ENCODE results near the gene AK9.

The AK9 gene

GRCh38 chr6:109693111-109693510 is 2.1 kb upstream of the AK9 start:
- no peak for DNase-seq

- DNase-seq, result peak; percentile 71 to 78
These were observed 647 bp downstream of the AK9 start for GRCh38 chr6:109690373-109690736.

GRCh38 chr6:109687271-109687761 is 3.7 kb downstream of the AK9 start:
- peak in 1 of 2 experiments; percentile 10 for DNase-seq

DNA sequence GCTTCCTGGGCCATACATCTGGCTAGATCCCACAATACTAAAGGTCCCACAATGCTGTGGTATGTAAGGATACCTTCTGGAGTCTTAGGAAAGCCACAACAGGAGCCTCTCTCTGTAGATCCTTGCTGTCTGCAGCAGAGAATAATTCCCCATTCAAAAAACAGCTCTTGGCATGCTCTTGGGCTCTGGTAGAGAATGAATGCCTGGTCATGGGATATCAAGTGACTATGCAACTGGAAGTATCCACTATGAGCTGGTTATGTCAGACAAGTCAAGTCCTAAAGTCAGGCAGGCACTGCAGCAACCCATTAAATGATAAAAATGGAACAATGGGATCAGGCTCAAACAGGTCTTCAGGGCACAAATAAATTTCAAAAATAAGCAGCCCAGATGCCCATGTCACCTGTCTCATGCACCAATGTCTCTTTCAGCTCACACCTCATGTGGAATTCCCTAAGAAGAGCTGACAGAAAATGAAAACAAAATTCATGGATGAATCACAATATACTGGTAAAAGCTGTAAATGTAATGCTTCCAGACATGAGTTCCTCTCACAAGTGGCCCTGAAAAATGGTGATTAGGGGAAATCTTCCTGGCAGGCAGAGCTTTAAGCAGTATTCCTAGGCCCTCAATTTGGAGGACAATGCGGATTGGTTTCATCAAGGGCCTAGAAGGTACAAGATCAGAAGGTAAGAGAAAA is 4.3 kb downstream of the AK9 start:
- DNase-seq, result no peak

DNA sequence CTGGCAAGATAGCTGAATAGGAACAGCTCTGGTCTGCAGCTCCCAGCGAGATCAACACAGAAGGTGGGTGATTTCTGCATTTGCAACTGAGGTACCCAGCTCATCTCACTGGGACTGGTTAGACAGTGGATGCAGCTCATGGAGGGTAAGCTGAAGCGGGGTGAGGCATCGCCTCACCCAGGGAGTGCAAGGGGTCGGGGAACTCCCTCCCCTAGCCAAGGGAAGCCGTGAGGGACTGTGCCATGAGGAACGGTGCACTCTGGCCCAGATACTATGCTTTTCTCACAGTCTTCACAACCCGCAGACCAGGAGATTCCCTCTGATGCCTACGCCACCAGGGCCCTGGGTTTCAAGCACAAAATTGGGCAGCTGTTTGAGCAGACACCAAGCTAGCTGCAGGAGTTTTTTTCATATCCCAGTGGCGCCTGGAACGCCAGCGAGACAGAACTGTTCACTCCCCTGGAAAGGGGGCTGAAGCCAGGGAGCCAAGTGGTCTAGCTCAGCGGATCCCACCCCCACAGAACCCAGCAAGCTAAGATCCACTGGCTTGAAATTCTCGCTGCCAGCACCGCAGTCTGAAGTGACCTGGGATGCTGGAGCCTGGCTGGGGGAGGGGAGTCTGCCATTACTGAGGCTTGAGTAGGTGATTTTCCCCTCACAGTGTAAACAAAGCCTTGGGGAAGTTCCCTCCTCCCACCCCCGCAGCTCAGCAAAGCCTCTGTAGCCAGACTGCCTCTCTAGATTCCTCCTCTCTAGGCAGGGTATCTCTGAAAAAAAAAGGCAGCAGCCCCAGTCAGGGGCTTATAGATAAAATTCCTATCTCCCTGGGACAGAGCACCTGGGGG is 12.1 kb downstream of the AK9 start:
- peak in 1 of 2 experiments; percentile 20 for DNase-seq

GRCh38 chr6:109678240-109678639 is 12.8 kb downstream of the AK9 start:
- no peak for DNase-seq

GRCh38 chr6:109676724-109677123 is 14.3 kb downstream of the AK9 start:
- DNase-seq, result no peak

- no peak for DNase-seq
These were observed 18.2 kb downstream of the AK9 start for GRCh38 chr6:109672839-109673238.

- no peak for DNase-seq
These were observed 18.8 kb downstream of the AK9 start for GRCh38 chr6:109672175-109672574.

GRCh38 chr6:109671733-109672132 is 19.3 kb downstream of the AK9 start:
- no peak for DNase-seq

- DNase-seq, result no peak
These were observed 21.2 kb downstream of the AK9 start for GRCh38 chr6:109669811-109670210.

DNA sequence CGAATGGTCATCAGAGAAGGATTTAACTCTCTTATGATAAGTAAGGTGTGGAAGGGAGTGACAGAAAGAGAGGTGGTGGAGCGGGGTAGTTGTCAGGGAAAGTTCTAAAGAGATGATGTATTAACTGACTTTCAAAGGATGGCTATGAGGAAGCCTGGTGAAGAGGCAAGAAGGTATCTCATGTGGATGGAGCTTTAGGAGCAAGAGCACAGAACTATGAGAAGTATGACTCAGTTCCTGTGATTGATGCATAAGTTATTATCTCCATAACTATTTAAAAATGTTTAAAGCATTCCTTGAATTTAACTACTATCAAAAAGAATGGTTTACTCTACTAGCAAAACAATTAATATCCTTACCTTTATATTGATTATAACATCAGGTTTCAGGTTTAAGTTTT is 28.8 kb downstream of the AK9 start:
- DNase-seq, result no peak

GRCh38 chr6:109660526-109661320 is 30.3 kb downstream of the AK9 start:
- DNase-seq, result no peak

- no peak for DNase-seq
These were observed 35.2 kb downstream of the AK9 start for GRCh38 chr6:109655761-109656262.

- DNase-seq, result no peak
These were observed 37.7 kb downstream of the AK9 start for GRCh38 chr6:109653264-109653663.

DNA sequence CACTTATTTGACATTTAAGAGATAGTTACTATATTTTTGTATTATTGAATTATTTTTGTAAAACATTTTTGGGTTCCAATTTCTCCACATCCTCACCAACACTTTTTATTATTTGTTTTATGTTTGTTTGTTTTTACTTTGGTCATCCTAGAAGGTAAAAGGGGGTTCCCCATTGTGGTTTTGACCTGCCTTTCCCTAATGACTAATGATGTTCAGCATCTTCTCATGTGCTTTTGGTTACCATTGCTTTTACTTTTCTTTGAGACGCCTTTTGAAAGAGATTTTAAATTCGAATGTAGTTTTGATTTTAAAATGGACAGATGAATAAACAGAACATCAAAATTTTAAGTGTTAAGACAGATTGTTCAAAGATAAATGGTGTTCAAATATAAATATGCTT is 46.9 kb downstream of the AK9 start:
- no peak for DNase-seq

- no peak for DNase-seq
These were observed 58.6 kb downstream of the AK9 start for GRCh38 chr6:109632405-109632804.

DNA sequence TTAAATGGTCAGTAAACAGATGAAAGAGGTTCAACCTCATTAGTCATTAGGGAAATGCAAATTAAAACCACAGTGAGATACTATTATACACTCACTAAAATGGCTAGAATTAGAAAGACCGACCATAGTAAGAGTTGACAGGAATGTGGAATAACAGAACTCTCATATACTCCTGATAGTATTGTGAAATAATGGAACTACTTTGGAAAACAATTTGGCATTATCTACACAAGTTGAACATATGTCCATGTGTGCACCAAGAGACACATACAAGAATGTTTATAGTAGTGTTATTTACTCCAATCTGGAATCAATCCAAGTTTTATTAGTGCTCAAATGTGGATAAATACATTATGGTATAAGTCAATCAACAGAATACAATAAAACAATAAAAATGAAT is 59.6 kb downstream of the AK9 start:
- DNase-seq, result no peak

- no peak for DNase-seq
These were observed 62.6 kb downstream of the AK9 start for GRCh38 chr6:109628158-109629000.

GRCh38 chr6:109626311-109626710 is 64.7 kb downstream of the AK9 start:
- no peak for DNase-seq

- no peak for DNase-seq
These were observed 65.8 kb downstream of the AK9 start for GRCh38 chr6:109625199-109625598.

DNA sequence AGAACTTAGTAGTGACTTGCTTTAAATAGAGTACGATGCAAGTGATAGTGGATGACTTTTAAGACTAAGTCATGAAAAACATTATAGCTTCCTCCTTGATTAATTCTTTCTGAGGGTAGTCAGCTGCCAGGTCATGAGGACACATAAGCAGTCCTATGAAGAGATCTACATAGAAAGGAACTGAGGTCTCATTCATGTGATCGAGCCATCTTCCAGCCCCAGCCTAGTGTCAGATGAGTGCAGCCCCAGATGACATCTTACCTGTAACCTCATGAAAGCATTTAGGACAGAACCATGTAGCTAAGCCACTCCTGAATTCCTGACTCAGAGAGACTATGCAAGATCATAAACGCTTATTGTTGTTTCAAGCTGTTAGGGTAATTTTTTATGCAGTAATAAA is 67.7 kb downstream of the AK9 start:
- DNase-seq, result no peak

Measured in activated CD4-positive, alpha-beta T cell treated with anti-CD3 and anti-CD28 coated beads, Interleukin-2, amount 50 U/mL, for 48 hours (primary cell).